ENCODE data around the gene C12orf75.
A peak's percentile ranks its signal among the peaks of the same experiment; 100 is the strongest.
"Not testable (repeated sequence)": the region's sequence is repeated elsewhere in the genome, so short reads cannot be mapped to it uniquely, and the experiment has no call there.

C12orf75 gene

GRCh38 chr12:105335856-105336255 is 5.4 kb downstream of the C12orf75 start:
- DNase-seq (ENCODE audit: low read depth) = no peak

- DNase-seq (ENCODE audit: low read depth) = no peak
Observed at GRCh38 chr12:105336411-105336810, 5.9 kb downstream of the C12orf75 start.

GRCh38 chr12:105337391-105337790 is 6.9 kb downstream of the C12orf75 start:
- no peak for DNase-seq (ENCODE audit: low read depth)

GRCh38 chr12:105338966-105339365 is 8.5 kb downstream of the C12orf75 start:
- DNase-seq (ENCODE audit: low read depth) = no peak

GRCh38 chr12:105341010-105341409 is 10.5 kb downstream of the C12orf75 start:
- DNase-seq (ENCODE audit: low read depth) = peak; percentile 48

GRCh38 chr12:105341620-105342019 is 11.1 kb downstream of the C12orf75 start:
- not testable (repeated sequence) for DNase-seq (ENCODE audit: low read depth)

GRCh38 chr12:105342464-105342863 is 12.0 kb downstream of the C12orf75 start:
- DNase-seq (ENCODE audit: low read depth) = no peak

- no peak for DNase-seq (ENCODE audit: low read depth)
Observed at GRCh38 chr12:105343836-105344235, 13.3 kb downstream of the C12orf75 start.

- DNase-seq (ENCODE audit: low read depth) = no peak
Observed at GRCh38 chr12:105347499-105347898, 17.0 kb downstream of the C12orf75 start.

- DNase-seq (ENCODE audit: low read depth) = no peak
Observed at GRCh38 chr12:105348142-105348541, 17.7 kb downstream of the C12orf75 start.

- no peak for DNase-seq (ENCODE audit: low read depth)
Observed at GRCh38 chr12:105348561-105348960, 18.1 kb downstream of the C12orf75 start.

GRCh38 chr12:105349138-105349537 is 18.6 kb downstream of the C12orf75 start:
- no peak for DNase-seq (ENCODE audit: low read depth)

GRCh38 chr12:105351523-105351922 is 21.0 kb downstream of the C12orf75 start:
- no peak for DNase-seq (ENCODE audit: low read depth)

- DNase-seq (ENCODE audit: low read depth) = no peak
Observed at GRCh38 chr12:105352052-105352451, 21.6 kb downstream of the C12orf75 start.

GRCh38 chr12:105352940-105353635 is 22.6 kb downstream of the C12orf75 start:
- peak; percentile 50 for DNase-seq (ENCODE audit: low read depth)

GRCh38 chr12:105355752-105356151 is 25.3 kb downstream of the C12orf75 start:
- DNase-seq (ENCODE audit: low read depth) = peak; percentile 79

GRCh38 chr12:105357162-105357691 is 26.7 kb downstream of the C12orf75 start:
- DNase-seq (ENCODE audit: low read depth) = peak; percentile 56

GRCh38 chr12:105358789-105359188 is 28.3 kb downstream of the C12orf75 start:
- DNase-seq (ENCODE audit: low read depth) = no peak

- peak; percentile 66 for DNase-seq (ENCODE audit: low read depth)
Observed at GRCh38 chr12:105359856-105360255, 29.4 kb downstream of the C12orf75 start.

- no peak for DNase-seq (ENCODE audit: low read depth)
Observed at GRCh38 chr12:105363890-105364289, 33.4 kb downstream of the C12orf75 start.

GRCh38 chr12:105365231-105365630 is 34.7 kb downstream of the C12orf75 start:
- DNase-seq (ENCODE audit: low read depth) = no peak

GRCh38 chr12:105368047-105368646 is 37.7 kb downstream of the C12orf75 start:
- no peak for DNase-seq (ENCODE audit: low read depth)

- peak; percentile 76 for DNase-seq (ENCODE audit: low read depth)
Observed at GRCh38 chr12:105369014-105369413, 38.5 kb downstream of the C12orf75 start.

GRCh38 chr12:105374303-105374702 is 43.8 kb downstream of the C12orf75 start:
- DNase-seq (ENCODE audit: low read depth) = no peak

Measured in EH (cell line).